ENCODE measurements around the gene DLD. TPM values are rescaled to one million over a fixed set of nuclear protein-coding genes. Genes with fewer than 3 reads are reported as not detected.

Gene DLD
- total RNA-seq, 2 donors from 2014 or later: 119 to 183 TPM

GRCh38 chr7:107949443-107949935 lies 58.5 kb downstream of the DLD start:
- H3K27me3 ChIP-seq: no peaks in the 10 kb centered on the region
- H3K4me1 ChIP-seq: no peaks in the 10 kb centered on the region
- intact Hi-C loops (cut with DNase I): no loop called here
- no peak overlapping the region for H3K9ac ChIP-seq (ENCODE audit: low read depth in 2 of 2, low read length in 2 of 2)
- no peak for DNase-seq
- no peaks in the 10 kb centered on the region for H3K9me3 ChIP-seq
- H3K4me3 ChIP-seq: no peak overlapping the region
- no peak overlapping the region for H3K27ac ChIP-seq
- H3K36me3 ChIP-seq: peaks cover 26% of the 10 kb centered on the region
- TF ChIP-seq CTCF (IDR thresholded peaks at IDR 0.05): no peak

- Histone ChIP-seq H3K4me3 (no peak overlapping the region), H3K36me3 (peaks cover 26% of the 10 kb centered on the region), H3K27me3 (no peaks in the 10 kb centered on the region), H3K4me1 (no peaks in the 10 kb centered on the region), H3K27ac (no peak overlapping the region), H3K9ac (ENCODE audit: low read depth in 2 of 2, low read length in 2 of 2) (no peak overlapping the region), H3K9me3 (no peaks in the 10 kb centered on the region)
- DNase-seq: no peak
- intact Hi-C loops (cut with DNase I): no loop called here
- TF ChIP-seq CTCF (IDR thresholded peaks at IDR 0.05): no peak
These were observed 60.3 kb downstream of the DLD start for GRCh38 chr7:107951172-107951787.

- Histone ChIP-seq H3K9me3 (no peaks in the 10 kb centered on the region), H3K9ac (ENCODE audit: low read depth in 2 of 2, low read length in 2 of 2) (no peak overlapping the region), H3K4me3 (no peak overlapping the region), H3K27ac (no peak overlapping the region), H3K36me3 (peaks cover 26% of the 10 kb centered on the region), H3K4me1 (no peaks in the 10 kb centered on the region), H3K27me3 (no peaks in the 10 kb centered on the region)
- intact Hi-C loops (cut with DNase I): no loop called here
- DNase-seq: no peak
- TF ChIP-seq CTCF (IDR thresholded peaks at IDR 0.05): no peak
These were observed 60.9 kb downstream of the DLD start for GRCh38 chr7:107951896-107952295.

GRCh38 chr7:107953265-107953923 lies 62.4 kb downstream of the DLD start:
- TF ChIP-seq CTCF (IDR thresholded peaks at IDR 0.05): no peak
- Histone ChIP-seq H3K27ac (no peak overlapping the region), H3K9ac (ENCODE audit: low read depth in 2 of 2, low read length in 2 of 2) (no peak overlapping the region), H3K4me1 (no peaks in the 10 kb centered on the region), H3K27me3 (no peaks in the 10 kb centered on the region), H3K36me3 (peaks cover 26% of the 10 kb centered on the region), H3K9me3 (no peaks in the 10 kb centered on the region), H3K4me3 (no peak overlapping the region)
- intact Hi-C loops (cut with DNase I): no loop called here
- no peak for DNase-seq

GRCh38 chr7:107953924-107954303 lies 62.9 kb downstream of the DLD start:
- Histone ChIP-seq H3K36me3 (peaks cover 26% of the 10 kb centered on the region), H3K4me3 (no peak overlapping the region), H3K27me3 (no peaks in the 10 kb centered on the region), H3K9me3 (no peaks in the 10 kb centered on the region), H3K4me1 (no peaks in the 10 kb centered on the region), H3K9ac (ENCODE audit: low read depth in 2 of 2, low read length in 2 of 2) (no peak overlapping the region), H3K27ac (no peak overlapping the region)
- intact Hi-C loops (cut with DNase I): no loop called here
- no peak for DNase-seq
- no peak for TF ChIP-seq CTCF (IDR thresholded peaks at IDR 0.05)
